Motor neuron (in vitro differentiated cells): ENCODE measurements around the gene UBA7. TPM values are rescaled to one million over a fixed set of nuclear protein-coding genes. Genes with fewer than 3 reads are reported as not detected.

ENCODE experiments used
- ATAC-seq, 8 experiments: fragments of 200-7000 bp; cut with Tn5 transposase; replicated peaks in 6 of 8; 2 replicates each; pipeline ENCODE4 v1.8.0; 2021; ENCODE audit warnings: mild to moderate bottlenecking in 8 of 8, moderate library complexity in 8 of 8
- H3K27ac ChIP-seq, 2 donors: fragments of 250-450 bp; sonication (Bioruptor Pico); 2 replicates each; pipeline ENCODE4 v1.9.0; 2021; ENCODE audit warnings: antibody characterized with exemption in 2 of 2, mild to moderate bottlenecking in 2 of 2, moderate library complexity in 1 of 2
- H3K4me1 ChIP-seq, 2 donors: fragments of 250-450 bp; sonication (Bioruptor Pico); replicated peaks in 1 of 2; 2 replicates each; pipeline ENCODE4 v1.6.1; 2021; ENCODE audit warnings: antibody characterized with exemption in 2 of 2, mild to moderate bottlenecking in 2 of 2, moderate library complexity in 1 of 2
- H3K4me3 ChIP-seq, 5 donors: fragments of 250-450 bp; sonication (Bioruptor Pico); 2 replicates each; pipeline ENCODE4 v1.9.0; 2021; ENCODE audit warnings: antibody characterized with exemption in 5 of 5, mild to moderate bottlenecking in 5 of 5, moderate library complexity in 4 of 5
- whole genome bisulfite sequencing, 10 experiments: fragments of 450-650 bp; shearing (Covaris generic); methylation state at CpG; one replicate each; pipeline ENCODE4 v1.0.0; 2022; 5-methylcytosine and 5-hydroxymethylcytosine counted together
- in situ Hi-C, 9 experiments: fragments of 400-800 bp; cut with MboI; loops; one replicate each; pipeline ENCODE4 v1.15.0; 2021; ENCODE audit warnings: low sequenced_read_pairs in 9 of 9, low pct_unique_long_range_greater_than_20kb in 2 of 9; ENCODE audit not compliant: unreplicated experiment in 9 of 9
- total RNA-seq, 8 experiments: library from RNA; unstranded; fragments of 300-600 nt; gene quantifications; 2 replicates each; pipeline versions ENCODE4 v1.2.3 to v1.2.4, GENCODE V29; 2022

Gene UBA7
- total RNA-seq, 8 experiments from 2014 or later, result 0.96 to 46.3 (median 11.0) TPM

GRCh38 chr3:49802719-49803464 lies 10.9 kb downstream of the UBA7 start, which contains the start of gene INKA1:
Gene INKA1, plus strand, starts transcription at chr3:49803261. Its CDS starts 132 bp downstream, at chr3:49803393.
- ATAC-seq, result peak; percentile 70 to 87 (median 81)
- in situ Hi-C loops, result loop anchor here in 1 of 9 experiments (25.0 kb wide), 1 partner anchor 109 kb away; the partner anchor contains the start of gene MST1R
- peaks cover 26 to 38% of the 10 kb centered on the region in 2 donors for H3K4me1 ChIP-seq
- peak within 1 kb of the TSS; percentile 55 to 90 (median 81) for H3K4me3 ChIP-seq
- 0 to 3% (median 0%) methylated on average over 1 to 6 of the region's 71 CpGs; no CpG with 5 or more reads in 6 of the 10 experiments for WGBS, 10 experiments
- H3K27ac ChIP-seq, result peak within 1 kb of the TSS; percentile 65 to 75

- no peak overlapping the region for H3K27ac ChIP-seq
- in situ Hi-C loops, result loop anchor here in 1 of 9 experiments (25.0 kb wide), 1 partner anchor 111 kb away; the partner anchor contains the start of gene MST1R
- no peak overlapping the region for H3K4me3 ChIP-seq
- WGBS, 10 experiments, result 100% methylated on average over 1 to 2 of the region's 2 CpGs; no CpG with 5 or more reads in 5 of the 10 experiments
- ATAC-seq, result no peak
- H3K4me1 ChIP-seq, result peaks cover 19 to 26% of the 10 kb centered on the region in 2 donors
These were observed 12.6 kb downstream of the UBA7 start for GRCh38 chr3:49801160-49801559.

DNA sequence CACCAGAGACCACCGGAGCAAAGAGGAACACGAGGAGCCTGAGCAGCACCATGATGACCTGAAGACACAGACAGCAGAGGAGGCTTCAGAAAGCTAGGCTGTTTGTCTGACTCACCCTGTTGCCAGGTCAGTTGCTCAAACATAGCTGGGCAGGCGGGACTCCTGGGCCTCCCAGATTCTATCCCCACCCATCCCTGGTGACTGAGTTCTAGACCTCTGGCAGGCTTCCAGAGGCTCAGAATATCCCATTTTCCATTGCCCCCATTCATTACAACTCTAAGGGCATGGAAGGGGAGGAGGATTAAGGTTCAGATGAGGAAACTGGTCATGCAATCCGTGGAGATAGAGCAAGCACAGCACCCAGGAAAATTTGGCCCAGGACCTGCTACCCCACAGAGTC lies 14.0 kb downstream of the UBA7 start, which contains the start of gene CDHR4:
Gene CDHR4 (minus strand): TSS at position 113 of the 400 bp plus-strand sequence. CDS start 61 bp downstream, at position 52.
- WGBS, 10 experiments, result 20 to 83% (median 80%) methylated on average over 1 to 3 of the region's 4 CpGs; no CpG with 5 or more reads in 5 of the 10 experiments
- peak in 2 of 8 experiments; percentile 36 to 46 for ATAC-seq
- Histone ChIP-seq H3K4me3 (no peak within 1 kb of the TSS), H3K27ac (no peak within 1 kb of the TSS), H3K4me1 (peaks cover 5 to 12% of the 10 kb centered on the region in 2 donors)
- in situ Hi-C loops, result loop anchor here in 1 of 9 experiments (25.0 kb wide), 1 partner anchor 113 kb away; the partner anchor contains the start of gene MST1R

DNA sequence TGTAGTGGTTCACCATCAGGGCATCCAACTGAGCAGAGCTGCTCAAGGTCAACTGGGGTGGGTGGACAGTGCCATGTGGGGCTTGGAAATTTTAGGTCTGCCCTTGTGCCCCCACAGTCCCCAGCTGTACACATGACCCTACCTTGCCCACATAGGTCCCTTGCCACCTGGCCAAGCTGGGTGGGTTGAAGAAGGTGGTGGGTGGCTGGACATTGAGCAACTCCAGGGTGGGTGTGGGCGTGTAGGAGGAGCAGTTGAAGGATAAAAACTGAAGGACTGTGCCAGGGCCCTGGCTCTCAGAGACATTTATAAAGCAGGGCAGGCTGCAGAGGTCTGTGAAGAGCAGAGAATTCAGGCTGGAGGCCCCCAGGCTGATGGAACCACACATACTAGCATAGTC lies 14.6 kb downstream of the UBA7 start:
- Histone ChIP-seq H3K27ac (no peak overlapping the region), H3K4me1 (peaks cover 4 to 6% of the 10 kb centered on the region in 2 donors), H3K4me3 (no peak overlapping the region)
- WGBS, 10 experiments, result 17% methylated on average over 1 of the region's 1 CpG; no CpG with 5 or more reads in 9 of the 10 experiments
- no peak for ATAC-seq
- in situ Hi-C loops, result no loop called here

- 57 to 86% (median 86%) methylated on average over 2 to 5 of the region's 24 CpGs; no CpG with 5 or more reads in 7 of the 10 experiments for WGBS, 10 experiments
- in situ Hi-C loops, result no loop called here
- no peak for ATAC-seq
These were observed 18.5 kb downstream of the UBA7 start for GRCh38 chr3:49794926-49795905.

GRCh38 chr3:49794431-49794830 lies 19.3 kb downstream of the UBA7 start:
- 20 to 100% (median 60%) methylated on average over 1 to 2 of the region's 4 CpGs; no CpG with 5 or more reads in 6 of the 10 experiments for WGBS, 10 experiments
- no peak for ATAC-seq
- no peak overlapping the region for H3K4me3 ChIP-seq
- no peak overlapping the region for H3K27ac ChIP-seq
- in situ Hi-C loops, result no loop called here
- peaks cover 17 to 19% of the 10 kb centered on the region in 2 donors for H3K4me1 ChIP-seq

More at GRCh38 chr3:49794926-49795905, 18.5 kb downstream of the UBA7 start:
- no peak overlapping the region for H3K27ac ChIP-seq
- peaks cover 12 to 16% of the 10 kb centered on the region in 2 donors for H3K4me1 ChIP-seq
- H3K4me3 ChIP-seq, result no peak overlapping the region

DNA sequence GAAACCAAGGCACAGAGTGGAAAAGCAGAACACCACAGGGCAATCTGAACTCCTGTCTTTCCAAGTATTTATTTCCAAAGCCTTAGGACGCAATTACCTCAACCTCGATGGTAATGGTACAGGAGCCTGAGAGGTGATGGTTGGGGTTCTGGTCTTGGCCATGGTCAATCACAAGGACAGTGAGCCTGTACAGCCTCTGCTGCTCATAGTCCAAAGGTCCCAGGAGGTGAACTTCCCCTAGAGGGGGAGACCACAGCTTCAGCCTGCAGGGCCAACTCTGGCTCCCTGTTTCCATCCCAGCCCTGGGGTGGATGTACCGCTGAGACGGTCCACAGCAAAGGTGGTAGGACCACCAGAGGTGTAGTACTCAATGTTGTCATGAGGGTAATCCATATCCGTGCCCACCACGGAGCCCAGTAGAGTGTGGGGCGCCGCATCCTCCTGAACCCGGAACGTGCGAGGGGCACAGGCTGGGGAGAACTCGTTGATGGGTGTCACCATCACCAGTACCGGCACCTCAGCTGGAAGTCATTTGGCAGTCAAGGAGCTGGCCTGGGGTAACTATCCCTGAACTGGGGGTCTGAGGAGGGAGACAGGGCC lies 20.2 kb downstream of the UBA7 start:
- in situ Hi-C loops, result no loop called here
- no peak for ATAC-seq
- H3K4me3 ChIP-seq, result no peak overlapping the region
- 50 to 100% (median 80%) methylated on average over 1 to 12 of the region's 13 CpGs; no CpG with 5 or more reads in 3 of the 10 experiments for WGBS, 10 experiments
- peaks cover 17 to 19% of the 10 kb centered on the region in 2 donors for H3K4me1 ChIP-seq
- H3K27ac ChIP-seq, result no peak overlapping the region

DNA sequence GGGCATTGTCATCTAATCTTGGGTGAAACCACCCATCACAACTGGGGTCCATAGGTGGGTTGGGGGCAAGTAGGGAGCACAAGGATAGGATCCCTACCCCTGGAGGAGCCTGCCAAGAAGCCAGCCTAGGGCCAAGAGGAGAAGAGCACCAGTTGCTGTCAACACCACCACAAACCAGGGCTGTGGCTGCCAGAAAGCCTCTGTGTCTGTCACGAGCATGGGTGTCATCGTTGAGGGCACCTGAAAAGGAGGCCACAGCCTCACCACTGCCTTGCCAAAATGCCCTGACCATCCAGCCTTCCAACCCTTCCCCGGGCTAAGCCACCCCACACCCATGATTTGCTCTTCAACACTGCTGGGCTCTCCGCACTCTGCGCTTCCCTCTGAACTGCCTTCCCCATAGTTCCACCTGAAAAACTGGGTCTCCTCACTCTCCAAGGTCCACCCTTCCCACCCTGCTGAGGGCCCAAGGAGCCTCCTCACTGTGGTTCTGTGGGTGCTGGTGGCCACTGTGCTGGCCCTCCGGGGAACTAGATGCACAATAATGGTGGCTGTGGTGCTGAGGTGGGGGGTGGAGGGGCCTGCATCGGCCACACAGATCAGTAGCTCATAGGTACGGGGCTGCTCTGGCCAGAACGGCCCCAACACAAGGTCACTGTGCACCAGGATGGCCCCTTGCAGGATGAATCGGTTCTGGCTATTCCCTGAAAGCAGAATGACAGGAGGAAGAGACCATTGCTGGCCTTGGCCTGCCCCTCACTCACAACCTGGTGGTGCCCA lies 21.2 kb downstream of the UBA7 start:
- in situ Hi-C loops, result no loop called here

GRCh38 chr3:49791571-49791970 lies 22.2 kb downstream of the UBA7 start:
- Histone ChIP-seq H3K4me1 (peaks cover 22 to 25% of the 10 kb centered on the region in 2 donors), H3K27ac (peak overlapping the region; percentile 45 to 84), H3K4me3 (no peak overlapping the region)
- in situ Hi-C loops, result no loop called here
- WGBS, 10 experiments, result 14 to 90% (median 79%) methylated on average over 1 to 4 of the region's 4 CpGs; no CpG with 5 or more reads in 6 of the 10 experiments
- no peak for ATAC-seq

More for the DNA sequence above, 21.2 kb downstream of the UBA7 start:
- Histone ChIP-seq H3K4me1 (peaks cover 17 to 19% of the 10 kb centered on the region in 2 donors), H3K27ac (no peak overlapping the region), H3K4me3 (no peak overlapping the region)
- WGBS, 10 experiments, result 27 to 90% (median 63%) methylated on average over 1 to 3 of the region's 10 CpGs; no CpG with 5 or more reads in 4 of the 10 experiments
- no peak for ATAC-seq

DNA sequence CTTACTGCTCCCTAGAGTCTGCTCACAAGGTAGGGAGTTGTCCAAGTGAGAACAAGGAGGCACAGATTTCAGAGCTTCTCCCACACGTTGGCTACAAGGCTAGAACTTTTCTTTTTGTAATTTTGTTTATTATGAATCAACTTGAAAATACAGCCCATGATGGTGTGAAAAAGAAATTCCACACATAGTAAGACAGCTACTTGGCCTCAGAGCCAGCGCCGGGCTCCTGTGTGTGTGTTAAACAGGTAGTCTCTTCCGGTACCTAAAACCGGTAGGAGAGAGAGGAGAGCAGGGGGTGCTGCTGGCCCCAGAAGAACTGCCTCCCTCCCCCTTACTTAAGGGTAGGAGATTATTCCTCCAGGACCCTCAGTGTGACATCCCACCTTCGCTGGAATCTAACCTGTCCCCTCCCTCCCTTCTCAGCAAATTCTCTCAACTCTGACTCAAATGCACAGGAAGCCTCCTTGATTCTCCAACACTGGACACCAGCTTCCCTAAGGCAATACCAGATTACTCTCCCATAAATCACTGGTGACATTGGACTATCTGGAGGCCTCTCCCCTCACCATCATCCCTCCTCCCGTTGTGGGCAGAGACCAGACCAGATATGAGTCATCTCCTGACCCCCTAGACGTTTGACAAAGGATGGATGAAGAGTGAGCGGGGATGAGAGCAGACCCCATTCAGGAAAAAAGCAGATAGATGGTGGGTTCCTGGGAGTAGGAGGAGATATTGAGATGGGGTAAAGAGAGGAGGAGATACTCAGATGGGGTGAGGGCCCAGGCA lies 22.9 kb downstream of the UBA7 start:
- Histone ChIP-seq H3K4me1 (peaks cover 22 to 25% of the 10 kb centered on the region in 2 donors), H3K27ac (peak overlapping the region; percentile 45 to 84), H3K4me3 (no peak overlapping the region)
- WGBS, 10 experiments, result 0 to 100% (median 59%) methylated on average over 1 to 8 of the region's 9 CpGs; no CpG with 5 or more reads in 1 of the 10 experiments
- ATAC-seq, result peak in 5 of 8 experiments; percentile 18 to 44 (median 34)
- in situ Hi-C loops, result no loop called here

DNA sequence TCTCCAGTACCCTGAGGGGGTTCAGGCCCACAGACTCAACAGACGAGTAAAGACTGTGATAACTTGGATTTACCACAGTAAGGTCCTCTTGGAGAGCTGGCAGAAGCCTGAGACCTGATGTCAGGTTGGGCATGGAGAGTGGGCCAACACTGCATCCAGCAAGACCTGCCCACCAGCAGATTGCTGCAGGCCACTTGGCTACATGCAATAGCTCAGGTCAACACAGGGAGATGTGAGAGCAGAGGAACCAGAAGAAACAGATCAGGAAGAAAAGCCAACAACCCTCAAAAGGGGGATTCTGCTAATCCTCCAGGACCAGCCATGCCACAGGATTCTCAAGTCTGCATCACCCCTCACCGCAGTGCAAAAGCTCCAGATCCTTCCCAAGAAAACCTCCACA lies 25.7 kb downstream of the UBA7 start:
- H3K27ac ChIP-seq, result no peak overlapping the region
- H3K4me1 ChIP-seq, result peaks cover 29 to 33% of the 10 kb centered on the region in 2 donors
- in situ Hi-C loops, result no loop called here
- ATAC-seq, result no peak
- no peak overlapping the region for H3K4me3 ChIP-seq
- WGBS, 10 experiments, result 67 to 100% (median 100%) methylated on average over 1 to 2 of the region's 2 CpGs; no CpG with 5 or more reads in 4 of the 10 experiments
